Measurements from ENCODE around the gene DXO. TPM values are rescaled to one million over a fixed set of nuclear protein-coding genes. Genes with fewer than 3 reads are reported as not detected.
A peak's percentile ranks its signal among the peaks of the same experiment; 100 is the strongest.
"Not testable (repeated sequence)": the region's sequence is repeated elsewhere in the genome, so short reads cannot be mapped to it uniquely, and the experiment has no call there.

Gene DXO
- total and polyA plus RNA-seq, 4 donors = 4.5 to 11.0 (median 9.3) TPM

DNA sequence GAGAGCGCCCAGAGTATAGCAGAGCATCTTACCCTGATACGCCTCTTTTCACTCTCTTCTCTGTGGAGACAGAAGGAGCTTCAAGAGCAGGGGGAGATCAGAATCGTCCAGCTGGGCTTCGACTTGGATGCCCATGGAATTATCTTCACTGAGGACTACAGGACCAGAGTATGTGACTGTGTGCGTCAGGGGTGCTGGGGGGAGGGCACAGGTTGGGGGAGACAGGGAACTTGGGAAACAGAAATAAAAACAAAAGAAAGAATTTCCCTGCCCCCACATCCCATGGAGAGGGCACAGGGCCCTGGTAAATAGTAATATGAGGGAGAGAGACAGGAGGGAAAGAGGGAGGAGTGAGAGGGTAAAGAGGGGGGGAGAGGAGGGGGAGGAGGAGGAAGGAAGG lies 6.9 kb upstream of the DXO start:
- H3K27me3 ChIP-seq (ENCODE audit: control insufficient read depth in 4 of 4, insufficient read depth in 4 of 4, low read length in 3 of 4) = no peaks in the 10 kb centered on the region
- 49% methylated on average over 5 of the region's 5 CpGs for WGBS
- DNase-seq (ENCODE audit: low spot score) = no peak
- H3K9ac ChIP-seq (ENCODE audit: low read depth in 1 of 2, low read length in 2 of 2) = peak overlapping the region; percentile 56 to 65
- no peaks in the 10 kb centered on the region for H3K36me3 ChIP-seq (ENCODE audit: control insufficient read depth in 4 of 4, insufficient read depth in 3 of 4, low read depth in 1 of 4, low read length in 3 of 4)
- peak overlapping the region; percentile 72 to 76 for H3K27ac ChIP-seq (ENCODE audit: low read depth in 1 of 2, low read length in 2 of 2)
- no peaks in the 10 kb centered on the region for H3K9me3 ChIP-seq (ENCODE audit: control insufficient read depth in 4 of 4, low read length in 3 of 4)
- peaks cover 7 to 25% (median 20%) of the 10 kb centered on the region in 4 donors for H3K4me1 ChIP-seq (ENCODE audit: control insufficient read depth in 4 of 4, insufficient read depth in 4 of 4, low read length in 3 of 4)
- TF ChIP-seq JUND (IDR thresholded peaks at IDR 0.05) (peak in 1 of 2 donors; percentile 6), YY1 (IDR thresholded peaks at IDR 0.05) (no peak)
- peak overlapping the region; percentile 18 to 63 (median 36) for H3K4me3 ChIP-seq (ENCODE audit: low read depth in 1 of 3, low read length in 3 of 3)

DNA sequence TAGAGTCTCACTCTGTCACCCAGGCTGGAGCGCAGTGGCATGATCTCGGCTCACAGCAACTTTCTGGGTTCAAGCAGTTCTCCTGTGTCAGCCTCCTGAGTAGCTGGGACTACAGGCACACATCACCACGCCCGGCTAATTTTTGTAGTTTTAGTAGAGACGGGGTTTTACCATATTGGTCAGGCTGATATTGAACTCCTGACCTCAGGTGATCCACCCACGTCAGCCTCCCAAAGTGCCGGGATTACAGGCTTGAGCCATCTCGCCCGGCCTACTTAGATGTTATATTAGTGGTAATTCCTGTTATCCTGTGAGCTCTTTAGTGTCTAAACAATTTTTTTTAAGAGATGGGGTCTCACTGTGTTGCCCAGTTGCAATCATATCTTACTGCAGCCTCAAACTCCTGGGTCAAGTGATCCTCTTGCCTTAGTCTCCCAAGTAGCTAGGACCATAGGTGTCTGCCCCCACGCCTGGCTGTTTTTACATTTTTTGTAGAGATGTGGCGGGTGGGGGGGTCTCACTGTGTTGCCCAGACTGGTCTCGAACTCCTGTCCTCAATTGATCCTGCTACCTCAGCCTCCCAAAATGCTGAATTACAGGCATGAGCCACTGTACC lies 6.0 kb upstream of the DXO start:
- 57% methylated on average over 12 of the region's 12 CpGs for WGBS
- Histone ChIP-seq H3K27me3 (ENCODE audit: control insufficient read depth in 4 of 4, insufficient read depth in 4 of 4, low read length in 3 of 4) (no peaks in the 10 kb centered on the region), H3K9ac (ENCODE audit: low read depth in 1 of 2, low read length in 2 of 2) (peak overlapping the region in 1 of 2 donors; percentile 56), H3K9me3 (ENCODE audit: control insufficient read depth in 4 of 4, low read length in 3 of 4) (no peaks in the 10 kb centered on the region), H3K4me1 (ENCODE audit: control insufficient read depth in 4 of 4, insufficient read depth in 4 of 4, low read length in 3 of 4) (peaks cover 8 to 32% (median 28%) of the 10 kb centered on the region in 4 donors), H3K36me3 (ENCODE audit: control insufficient read depth in 4 of 4, insufficient read depth in 3 of 4, low read depth in 1 of 4, low read length in 3 of 4) (no peaks in the 10 kb centered on the region), H3K4me3 (ENCODE audit: low read depth in 1 of 3, low read length in 3 of 3) (peak overlapping the region; percentile 7 to 36 (median 23)), H3K27ac (ENCODE audit: low read depth in 1 of 2, low read length in 2 of 2) (peak overlapping the region; percentile 72 to 76)
- no peak for DNase-seq (ENCODE audit: low spot score)
- TF ChIP-seq RXRA (IDR thresholded peaks at IDR 0.05) = peak; percentile 66 to 71
- no peak for TF ChIP-seq JUND (IDR thresholded peaks at IDR 0.05)
- peak; percentile 47 for TF ChIP-seq YY1 (IDR thresholded peaks at IDR 0.05)
- no peak for TF ChIP-seq HNF4A (conservative IDR thresholded peaks at IDR 0.05)
- peak in 1 of 2 donors; percentile 45 for TF ChIP-seq EGR1 (IDR thresholded peaks at IDR 0.05; ENCODE audit: low read depth in 2 of 2)
- TF ChIP-seq, protein P1, sequence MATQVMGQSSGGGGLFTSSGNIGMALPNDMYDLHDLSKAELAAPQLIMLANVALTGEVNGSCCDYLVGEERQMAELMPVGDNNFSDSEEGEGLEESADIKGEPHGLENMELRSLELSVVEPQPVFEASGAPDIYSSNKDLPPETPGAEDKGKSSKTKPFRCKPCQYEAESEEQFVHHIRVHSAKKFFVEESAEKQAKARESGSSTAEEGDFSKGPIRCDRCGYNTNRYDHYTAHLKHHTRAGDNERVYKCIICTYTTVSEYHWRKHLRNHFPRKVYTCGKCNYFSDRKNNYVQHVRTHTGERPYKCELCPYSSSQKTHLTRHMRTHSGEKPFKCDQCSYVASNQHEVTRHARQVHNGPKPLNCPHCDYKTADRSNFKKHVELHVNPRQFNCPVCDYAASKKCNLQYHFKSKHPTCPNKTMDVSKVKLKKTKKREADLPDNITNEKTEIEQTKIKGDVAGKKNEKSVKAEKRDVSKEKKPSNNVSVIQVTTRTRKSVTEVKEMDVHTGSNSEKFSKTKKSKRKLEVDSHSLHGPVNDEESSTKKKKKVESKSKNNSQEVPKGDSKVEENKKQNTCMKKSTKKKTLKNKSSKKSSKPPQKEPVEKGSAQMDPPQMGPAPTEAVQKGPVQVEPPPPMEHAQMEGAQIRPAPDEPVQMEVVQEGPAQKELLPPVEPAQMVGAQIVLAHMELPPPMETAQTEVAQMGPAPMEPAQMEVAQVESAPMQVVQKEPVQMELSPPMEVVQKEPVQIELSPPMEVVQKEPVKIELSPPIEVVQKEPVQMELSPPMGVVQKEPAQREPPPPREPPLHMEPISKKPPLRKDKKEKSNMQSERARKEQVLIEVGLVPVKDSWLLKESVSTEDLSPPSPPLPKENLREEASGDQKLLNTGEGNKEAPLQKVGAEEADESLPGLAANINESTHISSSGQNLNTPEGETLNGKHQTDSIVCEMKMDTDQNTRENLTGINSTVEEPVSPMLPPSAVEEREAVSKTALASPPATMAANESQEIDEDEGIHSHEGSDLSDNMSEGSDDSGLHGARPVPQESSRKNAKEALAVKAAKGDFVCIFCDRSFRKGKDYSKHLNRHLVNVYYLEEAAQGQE (IDR thresholded peaks at IDR 0.05) = no peak

DNA sequence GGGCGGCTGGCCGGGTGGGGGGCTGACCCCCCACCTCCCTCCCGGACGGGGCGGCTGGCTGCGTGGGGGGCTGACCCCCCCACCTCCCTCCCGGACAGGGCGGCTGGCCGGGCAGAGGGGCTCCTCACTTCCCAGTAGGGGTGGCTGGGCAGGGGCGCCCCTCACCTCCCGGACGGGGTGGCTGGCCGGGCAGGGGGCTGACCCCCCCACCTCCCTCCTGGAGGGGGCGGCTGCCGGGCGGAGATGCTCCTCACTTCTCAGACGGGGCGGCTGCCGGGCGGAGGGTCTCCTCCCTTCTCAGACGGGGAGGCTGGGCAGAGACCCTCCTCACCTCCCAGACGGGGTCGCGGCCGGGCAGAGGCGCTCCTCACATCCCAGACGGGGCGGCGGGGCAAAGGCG lies 4.1 kb upstream of the DXO start:
- H3K9ac ChIP-seq (ENCODE audit: low read depth in 1 of 2, low read length in 2 of 2); H3K4me3 ChIP-seq (ENCODE audit: low read depth in 1 of 3, low read length in 3 of 3); H3K27ac ChIP-seq (ENCODE audit: low read depth in 1 of 2, low read length in 2 of 2); H3K9me3 ChIP-seq (ENCODE audit: control insufficient read depth in 4 of 4, low read length in 3 of 4); H3K27me3 ChIP-seq (ENCODE audit: control insufficient read depth in 4 of 4, insufficient read depth in 4 of 4, low read length in 3 of 4); H3K36me3 ChIP-seq (ENCODE audit: control insufficient read depth in 4 of 4, insufficient read depth in 3 of 4, low read depth in 1 of 4, low read length in 3 of 4); DNase-seq (ENCODE audit: low spot score): not testable (repeated sequence)
- peaks cover 11 to 45% (median 36%) of the 10 kb centered on the region in 4 donors for H3K4me1 ChIP-seq (ENCODE audit: control insufficient read depth in 4 of 4, insufficient read depth in 4 of 4, low read length in 3 of 4)
- WGBS = 94% methylated on average over 30 of the region's 30 CpGs

DNA sequence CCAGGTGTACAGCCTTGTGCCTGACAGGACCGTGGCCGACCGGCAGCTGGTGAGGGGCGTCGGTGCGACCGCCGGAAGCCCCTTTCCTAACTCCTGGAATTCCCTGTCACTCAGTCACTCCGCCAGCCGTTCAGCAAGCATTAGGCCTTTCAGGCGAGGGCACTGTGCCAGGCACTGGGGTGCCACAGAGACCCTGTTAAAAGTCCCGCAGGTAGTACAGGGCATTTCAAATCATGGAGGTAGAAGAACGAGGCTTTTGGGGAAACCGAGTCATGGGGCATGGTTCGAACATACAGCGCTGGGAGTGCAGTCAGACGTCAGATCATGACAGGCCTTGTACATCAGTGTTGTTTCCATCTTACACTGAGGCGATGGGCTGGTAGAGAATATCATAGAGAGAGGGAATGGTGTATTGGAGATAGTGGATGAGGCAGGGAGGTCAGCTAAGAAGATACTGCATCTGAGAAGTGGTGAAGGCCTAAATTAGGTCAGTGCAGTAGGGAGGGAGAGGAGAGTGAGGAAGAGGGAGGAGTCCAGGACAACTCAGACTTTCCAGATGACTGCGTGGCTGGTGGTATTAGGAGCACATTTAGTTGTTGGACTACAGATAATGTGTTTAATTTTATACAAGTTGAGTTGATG lies 892 bp upstream of the DXO start:
- Histone ChIP-seq H3K27me3 (ENCODE audit: control insufficient read depth in 4 of 4, insufficient read depth in 4 of 4, low read length in 3 of 4) (no peaks in the 10 kb centered on the region), H3K27ac (ENCODE audit: low read depth in 1 of 2, low read length in 2 of 2) (peak overlapping the region; percentile 98 to 99), H3K36me3 (ENCODE audit: control insufficient read depth in 4 of 4, insufficient read depth in 3 of 4, low read depth in 1 of 4, low read length in 3 of 4) (peaks cover 6 to 27% (median 12%) of the 10 kb centered on the region in 4 donors), H3K4me3 (ENCODE audit: low read depth in 1 of 3, low read length in 3 of 3) (peak overlapping the region; percentile 69 to 93 (median 78)), H3K4me1 (ENCODE audit: control insufficient read depth in 4 of 4, insufficient read depth in 4 of 4, low read length in 3 of 4) (peaks cover 6 to 34% (median 29%) of the 10 kb centered on the region in 4 donors), H3K9ac (ENCODE audit: low read depth in 1 of 2, low read length in 2 of 2) (peak overlapping the region; percentile 69 to 82), H3K9me3 (ENCODE audit: control insufficient read depth in 4 of 4, low read length in 3 of 4) (no peaks in the 10 kb centered on the region)
- WGBS = 12% methylated on average over 19 of the region's 19 CpGs
- DNase-seq (ENCODE audit: low spot score) = no peak
- TF ChIP-seq, protein P2, sequence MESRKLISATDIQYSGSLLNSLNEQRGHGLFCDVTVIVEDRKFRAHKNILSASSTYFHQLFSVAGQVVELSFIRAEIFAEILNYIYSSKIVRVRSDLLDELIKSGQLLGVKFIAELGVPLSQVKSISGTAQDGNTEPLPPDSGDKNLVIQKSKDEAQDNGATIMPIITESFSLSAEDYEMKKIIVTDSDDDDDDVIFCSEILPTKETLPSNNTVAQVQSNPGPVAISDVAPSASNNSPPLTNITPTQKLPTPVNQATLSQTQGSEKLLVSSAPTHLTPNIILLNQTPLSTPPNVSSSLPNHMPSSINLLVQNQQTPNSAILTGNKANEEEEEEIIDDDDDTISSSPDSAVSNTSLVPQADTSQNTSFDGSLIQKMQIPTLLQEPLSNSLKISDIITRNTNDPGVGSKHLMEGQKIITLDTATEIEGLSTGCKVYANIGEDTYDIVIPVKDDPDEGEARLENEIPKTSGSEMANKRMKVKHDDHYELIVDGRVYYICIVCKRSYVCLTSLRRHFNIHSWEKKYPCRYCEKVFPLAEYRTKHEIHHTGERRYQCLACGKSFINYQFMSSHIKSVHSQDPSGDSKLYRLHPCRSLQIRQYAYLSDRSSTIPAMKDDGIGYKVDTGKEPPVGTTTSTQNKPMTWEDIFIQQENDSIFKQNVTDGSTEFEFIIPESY (IDR thresholded peaks at IDR 0.05) = no peak
- no peak for TF ChIP-seq TAF1 (conservative IDR thresholded peaks at IDR 0.05)
- TF ChIP-seq, protein P3, sequence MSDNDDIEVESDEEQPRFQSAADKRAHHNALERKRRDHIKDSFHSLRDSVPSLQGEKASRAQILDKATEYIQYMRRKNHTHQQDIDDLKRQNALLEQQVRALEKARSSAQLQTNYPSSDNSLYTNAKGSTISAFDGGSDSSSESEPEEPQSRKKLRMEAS (IDR thresholded peaks at IDR 0.05) = no peak
- TF ChIP-seq, protein P4, sequence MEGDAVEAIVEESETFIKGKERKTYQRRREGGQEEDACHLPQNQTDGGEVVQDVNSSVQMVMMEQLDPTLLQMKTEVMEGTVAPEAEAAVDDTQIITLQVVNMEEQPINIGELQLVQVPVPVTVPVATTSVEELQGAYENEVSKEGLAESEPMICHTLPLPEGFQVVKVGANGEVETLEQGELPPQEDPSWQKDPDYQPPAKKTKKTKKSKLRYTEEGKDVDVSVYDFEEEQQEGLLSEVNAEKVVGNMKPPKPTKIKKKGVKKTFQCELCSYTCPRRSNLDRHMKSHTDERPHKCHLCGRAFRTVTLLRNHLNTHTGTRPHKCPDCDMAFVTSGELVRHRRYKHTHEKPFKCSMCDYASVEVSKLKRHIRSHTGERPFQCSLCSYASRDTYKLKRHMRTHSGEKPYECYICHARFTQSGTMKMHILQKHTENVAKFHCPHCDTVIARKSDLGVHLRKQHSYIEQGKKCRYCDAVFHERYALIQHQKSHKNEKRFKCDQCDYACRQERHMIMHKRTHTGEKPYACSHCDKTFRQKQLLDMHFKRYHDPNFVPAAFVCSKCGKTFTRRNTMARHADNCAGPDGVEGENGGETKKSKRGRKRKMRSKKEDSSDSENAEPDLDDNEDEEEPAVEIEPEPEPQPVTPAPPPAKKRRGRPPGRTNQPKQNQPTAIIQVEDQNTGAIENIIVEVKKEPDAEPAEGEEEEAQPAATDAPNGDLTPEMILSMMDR (IDR thresholded peaks at IDR 0.05; ENCODE audit: low read depth, low read length, missing input control) = no peak
- no peak for TF ChIP-seq SP1 (IDR thresholded peaks at IDR 0.05)
- TF ChIP-seq, protein P5, sequence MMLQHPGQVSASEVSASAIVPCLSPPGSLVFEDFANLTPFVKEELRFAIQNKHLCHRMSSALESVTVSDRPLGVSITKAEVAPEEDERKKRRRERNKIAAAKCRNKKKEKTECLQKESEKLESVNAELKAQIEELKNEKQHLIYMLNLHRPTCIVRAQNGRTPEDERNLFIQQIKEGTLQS (IDR thresholded peaks at IDR 0.05) = no peak
- no peak for TF ChIP-seq NR2F2 (IDR thresholded peaks at IDR 0.05)
- no peak for TF ChIP-seq HNF4G (IDR thresholded peaks at IDR 0.05)
- no peak for TF ChIP-seq YY1 (IDR thresholded peaks at IDR 0.05)
- no peak for TF ChIP-seq FOXA2 (IDR thresholded peaks at IDR 0.05)
